SH-SY5Y (cell line): ENCODE measurements around the gene DCLK3.

Source experiments
- GATA2 ChIP-seq: IDR thresholded peaks from 2 replicates; pipeline ENCODE4 v1.6.1; 2011; ENCODE audit warnings: mild to moderate bottlenecking, low read depth, low read length
- GATA3 ChIP-seq: IDR thresholded peaks from 2 replicates; pipeline ENCODE4 v1.6.1; 2011; ENCODE audit warnings: low read depth, mild to moderate bottlenecking, low read length, moderate library complexity

Gene DCLK3

DNA sequence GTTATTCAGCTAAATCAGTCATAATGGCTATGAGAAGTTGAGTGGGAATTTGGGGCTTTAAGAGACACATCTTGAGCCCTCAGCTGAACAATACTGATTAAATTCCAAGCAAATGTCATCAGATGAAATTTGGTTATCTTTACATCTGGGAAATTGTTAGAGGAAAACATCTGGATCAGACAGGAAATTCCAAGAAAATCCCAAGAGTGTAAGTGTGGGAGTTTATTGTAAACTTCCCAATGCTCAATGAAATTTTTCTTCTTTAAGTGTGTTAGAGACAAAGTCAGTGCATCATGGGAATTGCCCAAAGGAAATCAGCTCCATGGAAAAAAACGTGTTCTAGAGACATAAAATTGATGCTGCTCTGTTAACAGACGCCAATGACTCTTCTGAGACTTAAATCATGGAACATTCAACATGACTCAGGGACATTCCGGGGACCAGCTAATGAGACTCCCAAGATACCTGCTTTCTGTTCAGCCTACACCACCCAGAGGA is 19.8 kb upstream of the DCLK3 start:
- no peak for TF ChIP-seq GATA2
- no peak for TF ChIP-seq GATA3

DNA sequence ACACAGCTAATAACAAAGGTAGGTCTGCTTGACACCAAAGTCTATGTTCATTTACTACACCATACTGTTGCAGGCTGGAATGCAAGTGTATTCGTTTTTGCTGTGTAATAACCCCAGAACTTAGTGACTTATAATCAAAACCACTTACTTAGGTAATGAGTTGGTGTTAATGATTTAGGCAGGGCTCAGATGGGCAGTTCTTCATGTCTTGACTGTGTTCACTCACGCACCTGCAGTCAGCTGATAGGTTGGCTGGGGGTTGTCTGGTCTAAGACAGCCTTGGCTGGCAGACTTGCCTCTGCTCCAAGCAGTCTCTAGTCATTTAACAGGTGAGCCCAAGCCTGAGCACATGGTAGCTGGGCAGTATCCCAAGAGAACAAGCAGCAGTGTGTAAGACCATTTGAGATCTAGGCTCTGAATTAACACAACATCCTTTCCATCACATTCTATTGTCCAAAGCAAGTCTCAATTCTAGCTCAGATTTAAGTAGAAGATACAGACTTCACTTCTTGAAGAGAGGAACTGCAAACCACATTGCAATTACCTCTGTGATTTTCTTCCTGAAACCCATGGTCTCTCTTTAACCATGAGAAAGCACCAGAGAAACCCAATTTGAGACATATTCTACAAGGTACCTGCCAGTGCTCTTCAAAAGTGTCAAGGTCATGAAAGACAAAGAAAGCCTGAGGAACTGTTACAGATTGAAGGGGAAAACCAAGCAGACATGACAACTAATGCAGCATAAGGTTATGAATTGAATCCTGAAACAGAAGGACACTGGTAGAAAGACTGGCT is 13.3 kb upstream of the DCLK3 start:
- TF ChIP-seq GATA3: no peak
- no peak for TF ChIP-seq GATA2

DNA sequence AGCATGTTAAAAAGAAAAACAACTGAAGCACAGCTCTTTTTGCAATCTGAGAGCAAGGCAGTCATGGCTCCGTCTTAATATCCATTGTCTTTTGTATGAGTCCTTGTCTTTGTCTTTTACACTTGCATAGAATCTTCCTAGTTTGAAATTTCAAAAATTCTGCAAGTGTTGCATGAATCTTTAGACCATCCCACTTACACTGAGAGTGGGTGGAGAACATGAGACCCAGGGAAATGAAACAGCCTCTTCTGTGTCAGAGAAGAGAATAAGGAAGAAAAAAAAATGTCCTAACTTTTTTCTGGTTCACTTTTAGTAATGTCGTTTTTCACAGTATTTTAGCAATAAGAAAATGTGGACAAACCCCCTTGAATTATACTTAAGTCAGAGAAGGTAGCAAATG is 12.1 kb upstream of the DCLK3 start:
- TF ChIP-seq GATA2 (no peak), GATA3 (no peak)

DNA sequence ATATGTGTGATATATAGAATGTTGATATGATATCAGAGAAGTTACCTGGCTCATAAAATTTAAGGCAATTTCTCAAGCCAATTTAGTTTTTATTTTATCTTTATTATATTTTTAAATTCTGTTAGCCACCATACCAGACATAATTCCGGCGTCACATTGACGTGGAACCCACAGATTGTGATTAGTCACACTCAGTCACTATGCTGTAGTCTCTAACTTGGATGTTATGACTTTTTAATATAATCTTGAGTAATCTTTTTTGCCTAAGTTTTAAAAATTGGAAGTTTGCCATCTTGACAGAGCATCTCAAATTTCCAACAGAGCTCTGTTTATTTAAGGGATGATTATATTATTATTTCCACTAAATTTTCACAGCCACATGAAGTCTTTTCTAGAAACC is 9.7 kb upstream of the DCLK3 start:
- no peak for TF ChIP-seq GATA3
- no peak for TF ChIP-seq GATA2

DNA sequence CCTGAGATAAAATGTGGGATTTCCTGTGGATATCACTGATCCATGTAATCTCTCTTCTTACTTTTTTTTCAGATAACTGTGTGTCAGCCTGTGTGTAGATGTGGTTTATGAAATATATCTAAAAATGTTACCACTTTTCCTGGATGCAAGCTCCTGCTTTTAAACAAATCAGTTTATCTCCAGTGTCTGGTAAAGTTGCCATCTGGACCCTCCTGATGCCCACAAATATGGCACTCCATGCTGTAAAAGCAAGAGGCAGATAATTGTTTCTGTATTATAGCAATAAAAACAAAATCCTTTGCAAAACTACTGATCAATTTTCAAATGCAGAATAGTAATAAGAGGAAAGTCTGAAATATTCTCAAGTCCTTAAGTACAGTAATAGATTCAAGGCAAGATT is 7.6 kb upstream of the DCLK3 start:
- no peak for TF ChIP-seq GATA2
- no peak for TF ChIP-seq GATA3

DNA sequence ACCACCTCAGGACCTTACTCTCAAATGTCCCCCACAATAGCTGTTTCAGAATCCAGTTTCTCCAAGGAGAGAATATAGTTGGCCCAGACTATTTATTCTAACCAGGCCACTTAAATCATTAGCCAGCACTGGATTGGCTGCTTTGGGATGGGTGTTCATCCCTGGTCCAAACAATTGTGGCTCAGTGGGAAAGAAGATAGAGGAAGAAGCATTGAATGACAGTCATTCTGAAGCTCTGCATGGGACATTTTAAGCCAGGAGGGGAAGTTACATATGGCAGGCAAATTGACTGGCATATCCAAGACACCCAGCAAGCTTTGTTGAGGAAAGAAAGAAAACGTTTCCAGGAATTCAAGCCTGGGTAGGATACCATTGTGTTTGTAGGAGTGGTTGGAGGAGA is 5.6 kb upstream of the DCLK3 start:
- TF ChIP-seq GATA2 (no peak), GATA3 (no peak)

DNA sequence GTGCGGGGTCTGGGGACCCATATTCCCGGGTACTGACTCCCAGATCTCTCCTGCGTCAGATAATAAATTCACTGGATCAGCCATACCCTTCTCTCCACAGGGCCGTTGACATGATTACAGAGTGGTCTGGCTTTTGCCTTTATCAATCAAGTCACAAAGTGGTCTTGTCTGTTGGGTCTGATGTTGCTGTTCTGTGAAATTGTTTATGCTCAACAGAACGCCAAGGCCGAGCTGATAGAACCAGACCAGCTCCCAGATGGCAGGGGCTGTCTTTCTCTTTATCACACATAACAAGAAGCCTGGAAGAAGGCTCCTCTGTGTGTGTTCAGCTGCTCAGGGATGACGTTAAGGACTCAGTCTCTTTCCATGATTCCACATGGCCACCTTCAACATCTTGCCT is 751 bp upstream of the DCLK3 start:
- TF ChIP-seq GATA3: no peak
- TF ChIP-seq GATA2: no peak

DNA sequence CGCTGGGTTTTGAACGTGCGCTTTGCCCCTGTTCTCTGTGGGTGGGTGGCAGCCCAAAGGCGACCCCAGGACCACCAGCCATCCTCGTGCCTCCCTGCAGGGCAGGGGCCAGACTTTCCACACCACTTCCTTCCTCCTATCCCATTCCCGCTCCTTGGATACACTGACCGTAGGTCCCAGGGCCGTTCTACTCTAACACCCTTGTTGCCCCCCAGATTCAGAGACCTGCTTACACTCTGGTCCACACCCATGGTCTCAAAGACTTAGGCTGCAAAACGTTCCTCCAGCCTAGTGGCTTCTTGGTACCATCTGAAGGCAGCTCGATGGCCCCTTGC is 318 bp upstream of the DCLK3 start:
- TF ChIP-seq GATA3: no peak

DNA sequence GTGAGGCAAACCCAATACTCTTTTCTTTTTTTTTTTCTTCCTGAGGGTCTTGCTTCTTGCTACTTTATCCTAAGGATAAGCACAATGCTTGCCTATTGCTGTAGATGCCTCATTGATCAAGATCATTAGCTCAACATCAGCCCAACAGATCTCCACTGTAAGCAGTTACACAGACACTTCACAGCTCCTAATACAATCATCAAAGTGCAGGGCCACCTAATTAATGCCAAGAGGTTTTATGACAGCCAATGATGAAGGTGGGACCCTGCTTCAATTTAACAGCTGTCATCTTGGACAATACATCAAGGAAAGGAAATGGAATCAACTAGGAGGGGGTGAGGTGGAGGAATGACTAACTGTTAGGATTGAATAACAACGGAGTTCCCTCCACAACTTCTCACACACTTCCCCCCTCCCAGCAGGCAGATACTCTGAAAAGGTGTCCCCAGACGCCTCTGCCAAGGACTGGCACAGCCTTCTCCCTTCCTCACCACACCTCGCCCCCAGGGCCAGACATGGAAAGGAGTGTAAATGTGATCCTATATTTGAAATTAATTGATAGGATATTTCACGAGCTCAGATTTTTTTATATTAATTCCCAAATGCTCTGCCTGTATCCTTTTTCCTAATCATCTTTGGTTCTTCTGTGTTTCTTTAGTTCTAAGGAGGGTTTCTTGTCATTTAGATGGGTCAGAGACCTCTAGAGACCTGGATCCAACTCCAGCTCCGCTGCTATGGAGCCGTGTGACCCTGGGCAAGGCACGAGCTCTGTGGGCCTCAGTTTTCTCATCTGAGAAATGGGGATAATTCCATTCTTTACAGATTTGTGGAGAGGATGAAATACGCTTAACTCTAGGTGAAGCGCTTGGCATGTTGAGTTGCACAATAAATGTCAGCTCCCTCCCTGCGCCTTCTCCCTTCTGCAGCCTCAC is 1.2 kb downstream of the DCLK3 start:
- no peak for TF ChIP-seq GATA2
- TF ChIP-seq GATA3: no peak

DNA sequence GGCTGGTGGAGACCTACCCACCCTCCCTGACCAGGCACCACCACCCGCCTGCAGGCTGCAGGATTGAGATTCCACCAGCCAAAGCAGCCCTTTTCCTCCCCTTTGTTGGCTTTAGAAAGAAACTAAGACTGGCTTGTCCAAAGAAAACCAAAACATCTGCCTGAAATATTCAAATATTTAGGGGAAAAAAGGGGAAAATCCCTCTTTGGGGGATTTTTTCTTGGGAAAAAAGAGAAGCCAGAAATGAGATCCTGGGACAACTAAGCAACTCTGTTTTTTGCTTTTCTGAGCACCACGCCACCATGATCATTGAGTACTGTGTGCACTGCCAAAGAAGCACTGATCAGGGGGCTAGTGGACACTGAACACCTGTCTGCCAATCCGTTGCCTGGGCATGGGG is 2.6 kb downstream of the DCLK3 start:
- TF ChIP-seq GATA2 (no peak), GATA3 (no peak)

DNA sequence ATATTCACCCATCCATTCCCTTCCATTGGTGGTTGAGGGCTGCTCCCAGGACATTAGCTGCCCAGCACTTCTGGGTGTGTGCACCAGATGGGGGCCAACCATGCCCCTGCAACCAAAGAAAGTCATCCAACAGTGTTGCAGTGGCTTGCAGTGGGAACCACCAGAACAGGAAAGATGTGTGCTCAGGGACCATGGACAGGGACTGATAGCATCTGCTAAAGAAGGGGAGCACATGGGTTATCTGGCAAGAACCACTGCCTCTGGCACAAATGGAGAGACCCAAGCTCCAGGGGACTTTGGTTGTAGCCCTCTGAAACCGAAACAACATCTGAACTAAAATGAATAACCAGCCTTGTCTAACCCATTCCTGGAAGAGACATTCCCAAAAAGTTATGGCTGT is 8.1 kb downstream of the DCLK3 start:
- TF ChIP-seq GATA2 (no peak), GATA3 (no peak)

DNA sequence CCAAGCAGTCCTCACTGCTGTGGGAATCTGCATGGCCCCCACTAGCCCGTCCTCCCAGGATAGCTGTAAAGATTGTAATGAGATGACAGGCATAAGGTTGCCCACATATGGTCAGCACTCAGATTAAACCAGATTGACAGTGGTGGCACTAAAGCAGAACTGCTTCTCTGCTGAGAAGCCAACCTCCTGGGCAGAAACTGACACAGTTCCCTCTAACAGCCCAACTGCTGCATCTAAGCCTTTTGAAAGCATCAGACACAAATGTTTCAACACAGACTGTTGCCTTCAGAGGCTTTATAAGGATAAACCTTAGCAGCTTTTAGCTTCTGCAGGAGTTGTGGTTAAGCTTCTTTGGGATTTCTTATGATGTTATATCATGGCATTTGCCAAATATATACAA is 13.0 kb downstream of the DCLK3 start:
- TF ChIP-seq GATA3 (no peak), GATA2 (no peak)

DNA sequence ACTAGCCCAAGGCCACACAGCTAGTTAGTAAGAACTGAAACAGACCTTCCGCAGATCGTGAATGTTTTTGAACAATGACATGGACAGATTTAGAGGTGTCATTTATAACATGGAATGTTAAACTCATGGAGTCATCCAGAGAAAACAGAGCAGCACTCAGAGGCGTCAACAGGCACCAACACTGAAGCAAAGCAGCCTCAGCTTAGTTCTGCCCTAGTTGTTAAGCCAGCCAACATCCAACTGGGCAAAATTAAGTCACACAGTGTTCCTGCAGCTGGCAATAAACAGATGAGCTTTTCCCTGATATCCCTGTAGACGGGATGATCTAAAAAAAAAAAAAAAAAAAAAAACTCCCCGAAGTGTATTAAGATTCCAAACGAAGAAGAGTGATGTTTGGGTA is 13.6 kb downstream of the DCLK3 start:
- TF ChIP-seq GATA3 (no peak), GATA2 (no peak)

DNA sequence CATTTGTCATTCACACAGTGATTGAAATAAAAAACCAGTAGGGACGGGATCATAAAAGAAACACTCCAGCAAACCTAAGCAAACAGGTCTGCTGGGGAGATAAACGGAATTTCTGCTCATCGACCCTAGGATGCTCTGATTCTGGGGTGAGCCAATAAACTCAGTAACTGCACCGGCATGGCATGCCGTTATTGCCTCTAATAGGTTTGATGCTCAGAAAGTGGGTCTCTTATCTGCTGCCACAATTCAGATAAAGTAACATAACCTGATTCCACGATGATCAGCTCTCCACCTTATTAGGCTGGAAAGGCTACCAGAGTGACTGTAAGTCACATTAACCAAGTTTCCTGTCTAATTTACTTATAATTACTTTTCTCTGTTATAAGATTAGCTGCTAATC is 19.6 kb downstream of the DCLK3 start:
- TF ChIP-seq GATA2: peak; percentile 92
- TF ChIP-seq GATA3: peak; percentile 55; the same call in 1 of the 2 replicates

DNA sequence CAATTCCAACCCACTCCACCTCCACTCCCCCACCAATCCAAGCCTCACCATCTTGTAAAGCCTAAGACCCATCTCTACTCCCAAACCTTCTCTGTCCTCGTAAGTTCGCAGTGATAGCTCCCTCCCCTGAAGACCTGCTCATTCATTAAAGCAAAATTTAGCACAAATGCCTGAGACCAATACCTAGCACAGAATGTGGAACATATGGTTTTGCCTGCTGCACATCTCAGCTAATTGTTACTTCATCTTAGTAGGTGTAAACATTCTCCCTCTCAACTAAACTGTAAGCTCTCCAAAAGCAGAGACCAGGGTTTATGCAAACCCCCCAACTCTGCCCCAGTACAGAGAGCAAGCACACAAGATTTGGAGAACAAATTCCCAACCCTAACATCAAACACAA is 20.5 kb downstream of the DCLK3 start:
- TF ChIP-seq GATA2 (no peak), GATA3 (no peak)

DNA sequence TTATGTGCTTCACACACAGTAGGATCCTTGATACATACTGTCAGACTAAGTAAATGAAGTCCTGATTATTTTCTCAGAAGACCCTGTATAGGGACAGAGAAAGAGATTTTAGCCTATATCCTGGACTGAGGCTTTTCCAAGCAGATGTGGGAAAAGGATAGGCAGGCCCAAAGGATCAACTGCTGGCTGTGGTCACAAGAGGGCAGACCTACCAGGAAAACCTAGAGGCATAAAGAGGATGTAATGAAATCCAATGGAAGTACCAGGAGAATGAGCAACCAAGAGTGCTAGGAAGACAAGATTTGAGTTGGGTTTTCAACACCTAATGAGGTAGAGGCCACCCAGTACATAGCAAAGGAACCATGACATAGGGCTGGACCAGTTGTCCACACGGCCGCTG is 23.1 kb downstream of the DCLK3 start:
- TF ChIP-seq GATA3 (no peak), GATA2 (no peak)
